Measurements from ENCODE around the gene SLC2A6. TPM values are rescaled to one million over a fixed set of nuclear protein-coding genes. Genes with fewer than 3 reads are reported as not detected.

SLC2A6 gene
- total RNA-seq, 1 experiment from 2014 or later, result 18.7 TPM

DNA sequence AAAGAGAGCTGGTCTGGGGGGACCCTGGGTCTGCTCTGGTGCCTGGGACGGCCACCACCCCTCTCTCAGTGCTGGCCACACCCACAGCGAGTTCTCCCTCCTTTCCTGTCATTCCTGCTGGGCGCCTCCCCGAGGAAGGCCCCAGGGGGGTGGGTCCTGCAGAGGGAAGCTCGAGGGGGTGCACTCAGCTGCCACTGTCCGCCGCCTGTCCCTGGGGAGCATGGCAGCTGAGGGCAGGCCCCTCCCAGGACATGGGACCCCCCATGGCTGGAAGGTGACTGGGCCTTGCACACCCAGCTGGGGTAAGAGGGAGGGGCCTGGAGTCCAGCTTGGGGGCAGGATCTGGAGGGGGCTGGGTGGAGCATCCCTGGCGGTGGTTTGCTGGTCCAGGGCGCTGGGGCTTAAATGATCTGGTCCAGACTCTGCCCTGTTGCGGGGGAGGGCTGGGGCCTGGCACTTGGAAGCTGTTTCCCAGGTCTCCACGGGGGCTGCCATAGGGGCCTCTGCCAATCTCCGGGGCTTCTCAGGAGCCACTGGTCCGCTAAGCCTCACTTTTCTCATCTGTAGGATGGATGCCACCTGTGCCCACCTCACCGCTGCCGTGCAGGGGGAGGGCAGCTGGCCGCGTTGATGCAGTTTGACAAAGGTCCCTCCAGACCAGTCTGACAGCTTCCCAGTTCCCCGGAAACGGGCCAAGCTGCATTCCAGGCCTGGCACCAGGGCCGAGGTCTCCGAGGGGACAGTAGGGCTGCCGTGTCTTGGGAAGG is 6.0 kb upstream of the SLC2A6 start:
- Mint-ChIP-seq H3K4me1 (peaks cover 0 to 4% of the 10 kb centered on the region in 2 experiments; a peak in 1 of 4 replicates), H3K27ac (no peak overlapping the region), H3K9me3 (no peaks in the 10 kb centered on the region; a peak in 1 of 5 replicates), H3K36me3 (ENCODE audit: insufficient read depth in 1 of 3, low read depth in 3 of 3) (no peaks in the 10 kb centered on the region), H3K27me3 (ENCODE audit: low read depth) (peaks cover 20% of the 10 kb centered on the region), H3K4me3 (no peak overlapping the region)
- WGBS (ENCODE audit: extremely low coverage, insufficient read length, low lambda C conversion rate), result no CpG with 5 or more reads among the region's 22 CpGs
- Histone ChIP-seq H4K8ac (replicated peaks; ENCODE audit: insufficient read length, low read depth, low read length) (no peak overlapping the region), H3K4me2 (ENCODE audit: insufficient read depth, insufficient read length, low read length) (no peak overlapping the region), H4K91ac (ENCODE audit: insufficient read length, low read depth, low read length) (no peak overlapping the region), H3K23me2 (ENCODE audit: insufficient read length, low read depth, low read length, poor library complexity, severe bottlenecking) (no peaks in the 10 kb centered on the region), H2BK120ac (ENCODE audit: low read depth, low read length, poor library complexity, severe bottlenecking) (no peak overlapping the region), H3K27ac (ENCODE audit: insufficient read length, low read depth, low read length) (no peak overlapping the region), H3K9ac (ENCODE audit: extremely low read depth, insufficient read length, low read length) (no peak overlapping the region), H2AFZ (ENCODE audit: low read length) (no peak overlapping the region), H4K5ac (ENCODE audit: insufficient read length, low read depth, low read length) (no peak overlapping the region), H3K79me2 (ENCODE audit: insufficient read depth, low read length) (no peaks in the 10 kb centered on the region), H3K79me1 (ENCODE audit: insufficient read depth, low read depth, low read length, poor library complexity, severe bottlenecking) (no peaks in the 10 kb centered on the region), H4K20me1 (ENCODE audit: control insufficient read depth, insufficient read depth, insufficient read length) (no peaks in the 10 kb centered on the region), H3K56ac (ENCODE audit: insufficient read length, low read depth, low read length) (no peak overlapping the region), H2BK15ac (ENCODE audit: low read depth, low read length) (no peak overlapping the region), H2AK5ac (ENCODE audit: insufficient read length, low read length) (no peak overlapping the region), H3K9me3 (ENCODE audit: control insufficient read depth, low read depth, low read length) (no peaks in the 10 kb centered on the region), H2BK12ac (ENCODE audit: insufficient read length, low read depth, low read length) (no peak overlapping the region), H3K4me1 (ENCODE audit: insufficient read depth, low read length) (no peaks in the 10 kb centered on the region), H3K23ac (ENCODE audit: insufficient read length, low read depth, low read length) (no peak overlapping the region), H3K27me3 (ENCODE audit: insufficient read depth, low read length) (no peaks in the 10 kb centered on the region), H3K14ac (ENCODE audit: insufficient read depth, low read length) (no peak overlapping the region), H2BK20ac (ENCODE audit: low read depth, low read length, poor library complexity, severe bottlenecking) (no peak overlapping the region), H2BK5ac (ENCODE audit: insufficient read length, low read length) (no peak overlapping the region), H3T11ph (ENCODE audit: low read length) (no peak overlapping the region), H3K18ac (ENCODE audit: insufficient read length, low read depth, low read length) (no peak overlapping the region), H3K4ac (ENCODE audit: low read depth, low read length) (no peak overlapping the region)
- TF ChIP-seq, protein P1, sequence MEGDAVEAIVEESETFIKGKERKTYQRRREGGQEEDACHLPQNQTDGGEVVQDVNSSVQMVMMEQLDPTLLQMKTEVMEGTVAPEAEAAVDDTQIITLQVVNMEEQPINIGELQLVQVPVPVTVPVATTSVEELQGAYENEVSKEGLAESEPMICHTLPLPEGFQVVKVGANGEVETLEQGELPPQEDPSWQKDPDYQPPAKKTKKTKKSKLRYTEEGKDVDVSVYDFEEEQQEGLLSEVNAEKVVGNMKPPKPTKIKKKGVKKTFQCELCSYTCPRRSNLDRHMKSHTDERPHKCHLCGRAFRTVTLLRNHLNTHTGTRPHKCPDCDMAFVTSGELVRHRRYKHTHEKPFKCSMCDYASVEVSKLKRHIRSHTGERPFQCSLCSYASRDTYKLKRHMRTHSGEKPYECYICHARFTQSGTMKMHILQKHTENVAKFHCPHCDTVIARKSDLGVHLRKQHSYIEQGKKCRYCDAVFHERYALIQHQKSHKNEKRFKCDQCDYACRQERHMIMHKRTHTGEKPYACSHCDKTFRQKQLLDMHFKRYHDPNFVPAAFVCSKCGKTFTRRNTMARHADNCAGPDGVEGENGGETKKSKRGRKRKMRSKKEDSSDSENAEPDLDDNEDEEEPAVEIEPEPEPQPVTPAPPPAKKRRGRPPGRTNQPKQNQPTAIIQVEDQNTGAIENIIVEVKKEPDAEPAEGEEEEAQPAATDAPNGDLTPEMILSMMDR (conservative IDR thresholded peaks at IDR 0.05), result no peak
- DNase-seq, result no peak
